ENCODE data around the gene TWIST2.

The TWIST2 gene

GRCh38 chr2:238890618-238891456 lies 43.0 kb downstream of the TWIST2 start:
- DNase-seq (ENCODE audit: low read depth in 2 of 2), result no peak

- DNase-seq (ENCODE audit: low read depth in 2 of 2), result no peak
Observed at GRCh38 chr2:238891457-238892203, 43.7 kb downstream of the TWIST2 start.

- no peak for DNase-seq (ENCODE audit: low read depth in 2 of 2)
Observed at GRCh38 chr2:238892204-238892500, 44.3 kb downstream of the TWIST2 start.

GRCh38 chr2:238892796-238893195 lies 44.9 kb downstream of the TWIST2 start:
- DNase-seq (ENCODE audit: low read depth in 2 of 2), result no peak

GRCh38 chr2:238893349-238894000 lies 45.6 kb downstream of the TWIST2 start:
- DNase-seq (ENCODE audit: low read depth in 2 of 2), result no peak

- no peak for DNase-seq (ENCODE audit: low read depth in 2 of 2)
Observed at GRCh38 chr2:238894226-238894949, 46.5 kb downstream of the TWIST2 start.

GRCh38 chr2:238894950-238895298 lies 47.0 kb downstream of the TWIST2 start:
- no peak for DNase-seq (ENCODE audit: low read depth in 2 of 2)

- DNase-seq (ENCODE audit: low read depth in 2 of 2), result no peak
Observed at GRCh38 chr2:238895361-238895882, 47.5 kb downstream of the TWIST2 start.

- no peak for DNase-seq (ENCODE audit: low read depth in 2 of 2)
Observed at GRCh38 chr2:238895891-238896600, 48.2 kb downstream of the TWIST2 start.

- DNase-seq (ENCODE audit: low read depth in 2 of 2), result no peak
Observed at GRCh38 chr2:238896641-238897040, 48.8 kb downstream of the TWIST2 start.

GRCh38 chr2:238897122-238897880 lies 49.4 kb downstream of the TWIST2 start:
- no peak for DNase-seq (ENCODE audit: low read depth in 2 of 2)

- DNase-seq (ENCODE audit: low read depth in 2 of 2), result no peak
Observed at GRCh38 chr2:238897911-238898311, 50.0 kb downstream of the TWIST2 start.

GRCh38 chr2:238898534-238899281 lies 50.8 kb downstream of the TWIST2 start:
- no peak for DNase-seq (ENCODE audit: low read depth in 2 of 2)

GRCh38 chr2:238899386-238899785 lies 51.5 kb downstream of the TWIST2 start:
- no peak for DNase-seq (ENCODE audit: low read depth in 2 of 2)

GRCh38 chr2:238900511-238900910 lies 52.6 kb downstream of the TWIST2 start:
- no peak for DNase-seq (ENCODE audit: low read depth in 2 of 2)

GRCh38 chr2:238901461-238902057 lies 53.7 kb downstream of the TWIST2 start:
- no peak for DNase-seq (ENCODE audit: low read depth in 2 of 2)

GRCh38 chr2:238902285-238902684 lies 54.4 kb downstream of the TWIST2 start:
- DNase-seq (ENCODE audit: low read depth in 2 of 2), result no peak

GRCh38 chr2:238903141-238903540 lies 55.3 kb downstream of the TWIST2 start:
- DNase-seq (ENCODE audit: low read depth in 2 of 2), result no peak

GRCh38 chr2:238904177-238904576 lies 56.3 kb downstream of the TWIST2 start:
- DNase-seq (ENCODE audit: low read depth in 2 of 2), result no peak

Data from activated CD8-positive, alpha-beta memory T cell treated with anti-CD3 and anti-CD28 coated beads for 4 hours (primary cell).